Stomach (tissue), 4 donors: Measurements from ENCODE around the gene IDH3A.

Experiments used
- POLR2A ChIP-seq, 4 donors: fragments of 450-650 bp; IDR thresholded peaks; one replicate each; pipeline ENCODE4 v1.6.1; 2016; ENCODE audit warnings: antibody characterized with exemption in 4 of 4, control low read depth in 2 of 4, mild to moderate bottlenecking in 1 of 4, moderate library complexity in 1 of 4
- TF ChIP-seq, protein P1 (sequence below), 7 experiments: fragments of 450-650 bp in 4 of 7; fragments of 200-600 bp in 3 of 7; sonication (generic) in 3 of 7; IDR thresholded peaks; one replicate each; pipeline ENCODE4 v1.5.1; 2016 to 2019; ENCODE audit warnings: antibody characterized with exemption in 7 of 7, control low read depth in 2 of 7, mild to moderate bottlenecking in 1 of 7

DNA sequence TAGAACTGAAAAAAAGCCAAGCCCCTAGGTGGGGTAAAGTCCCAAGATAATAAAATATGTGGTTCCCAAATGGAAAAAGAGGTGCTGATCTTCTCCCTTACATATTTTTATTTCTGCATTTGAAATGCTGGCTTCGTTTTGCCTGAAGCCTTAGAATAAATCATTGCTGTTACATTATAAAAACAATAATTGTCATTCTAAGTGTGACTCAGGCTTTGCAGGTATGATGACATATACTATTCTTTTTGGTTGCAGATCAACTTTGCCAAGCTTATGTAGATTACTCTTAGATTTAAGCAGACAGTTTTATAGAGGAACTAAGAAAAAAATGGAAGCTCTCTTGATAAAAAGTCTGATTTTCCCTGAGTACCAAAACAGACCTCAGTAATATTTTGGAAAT, 7.5 kb downstream of the IDH3A start:
- TF ChIP-seq, protein P1, sequence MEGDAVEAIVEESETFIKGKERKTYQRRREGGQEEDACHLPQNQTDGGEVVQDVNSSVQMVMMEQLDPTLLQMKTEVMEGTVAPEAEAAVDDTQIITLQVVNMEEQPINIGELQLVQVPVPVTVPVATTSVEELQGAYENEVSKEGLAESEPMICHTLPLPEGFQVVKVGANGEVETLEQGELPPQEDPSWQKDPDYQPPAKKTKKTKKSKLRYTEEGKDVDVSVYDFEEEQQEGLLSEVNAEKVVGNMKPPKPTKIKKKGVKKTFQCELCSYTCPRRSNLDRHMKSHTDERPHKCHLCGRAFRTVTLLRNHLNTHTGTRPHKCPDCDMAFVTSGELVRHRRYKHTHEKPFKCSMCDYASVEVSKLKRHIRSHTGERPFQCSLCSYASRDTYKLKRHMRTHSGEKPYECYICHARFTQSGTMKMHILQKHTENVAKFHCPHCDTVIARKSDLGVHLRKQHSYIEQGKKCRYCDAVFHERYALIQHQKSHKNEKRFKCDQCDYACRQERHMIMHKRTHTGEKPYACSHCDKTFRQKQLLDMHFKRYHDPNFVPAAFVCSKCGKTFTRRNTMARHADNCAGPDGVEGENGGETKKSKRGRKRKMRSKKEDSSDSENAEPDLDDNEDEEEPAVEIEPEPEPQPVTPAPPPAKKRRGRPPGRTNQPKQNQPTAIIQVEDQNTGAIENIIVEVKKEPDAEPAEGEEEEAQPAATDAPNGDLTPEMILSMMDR (IDR thresholded peaks at IDR 0.05) = no peak
- no peak for TF ChIP-seq POLR2A (IDR thresholded peaks at IDR 0.05)
